HG03378 (cell line): ENCODE results near the gene ENO1.

Experiments used
- ATAC-seq: cut with Tn5 transposase; IDR thresholded peaks from one replicate; pipeline ENCODE4 v1.9.1; 2021; ENCODE audit warnings: mild to moderate bottlenecking, moderate library complexity; ENCODE audit not compliant: unreplicated experiment

Gene ENO1

DNA sequence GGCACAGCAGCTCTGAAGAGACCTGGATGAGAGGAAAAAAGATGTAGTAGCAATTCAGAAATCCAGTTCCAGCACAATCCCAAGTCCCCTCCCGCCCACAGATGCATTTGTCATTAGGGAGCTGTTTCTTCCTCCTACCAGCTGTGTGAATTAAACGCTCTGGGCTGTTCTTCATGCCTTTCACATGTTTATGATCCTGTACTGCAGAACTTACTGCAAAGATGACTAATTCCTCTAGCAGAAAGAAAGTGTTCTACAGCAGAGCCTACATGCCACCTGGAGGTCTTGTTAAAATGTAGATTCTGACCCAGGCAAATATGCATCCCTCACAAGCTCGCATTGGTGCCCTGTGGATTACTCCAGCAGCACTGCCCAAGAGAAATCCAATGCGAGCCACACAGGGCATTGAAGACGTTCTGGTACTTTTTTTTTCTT, 6.5 kb downstream of the ENO1 start:
- ATAC-seq = no peak

DNA sequence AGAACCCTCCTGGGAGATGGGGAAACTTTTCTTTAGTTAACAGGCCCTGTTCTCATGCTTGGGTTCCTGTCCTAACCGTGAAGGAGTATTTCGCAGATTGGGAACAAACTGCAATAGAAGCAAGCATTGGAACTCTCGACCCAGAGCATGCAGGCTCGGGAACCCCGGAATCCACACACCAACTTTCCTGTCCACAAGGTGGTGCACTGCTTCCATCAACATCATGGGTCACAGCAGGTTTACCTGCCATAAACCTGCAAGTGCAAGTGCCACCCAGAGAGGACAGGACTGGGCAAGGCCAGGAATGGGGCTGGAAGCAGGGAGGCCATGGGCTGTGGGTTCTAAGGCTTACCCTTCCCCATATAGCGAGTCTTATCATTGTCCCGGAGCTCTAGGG, 6.9 kb downstream of the ENO1 start:
- ATAC-seq = no peak

DNA sequence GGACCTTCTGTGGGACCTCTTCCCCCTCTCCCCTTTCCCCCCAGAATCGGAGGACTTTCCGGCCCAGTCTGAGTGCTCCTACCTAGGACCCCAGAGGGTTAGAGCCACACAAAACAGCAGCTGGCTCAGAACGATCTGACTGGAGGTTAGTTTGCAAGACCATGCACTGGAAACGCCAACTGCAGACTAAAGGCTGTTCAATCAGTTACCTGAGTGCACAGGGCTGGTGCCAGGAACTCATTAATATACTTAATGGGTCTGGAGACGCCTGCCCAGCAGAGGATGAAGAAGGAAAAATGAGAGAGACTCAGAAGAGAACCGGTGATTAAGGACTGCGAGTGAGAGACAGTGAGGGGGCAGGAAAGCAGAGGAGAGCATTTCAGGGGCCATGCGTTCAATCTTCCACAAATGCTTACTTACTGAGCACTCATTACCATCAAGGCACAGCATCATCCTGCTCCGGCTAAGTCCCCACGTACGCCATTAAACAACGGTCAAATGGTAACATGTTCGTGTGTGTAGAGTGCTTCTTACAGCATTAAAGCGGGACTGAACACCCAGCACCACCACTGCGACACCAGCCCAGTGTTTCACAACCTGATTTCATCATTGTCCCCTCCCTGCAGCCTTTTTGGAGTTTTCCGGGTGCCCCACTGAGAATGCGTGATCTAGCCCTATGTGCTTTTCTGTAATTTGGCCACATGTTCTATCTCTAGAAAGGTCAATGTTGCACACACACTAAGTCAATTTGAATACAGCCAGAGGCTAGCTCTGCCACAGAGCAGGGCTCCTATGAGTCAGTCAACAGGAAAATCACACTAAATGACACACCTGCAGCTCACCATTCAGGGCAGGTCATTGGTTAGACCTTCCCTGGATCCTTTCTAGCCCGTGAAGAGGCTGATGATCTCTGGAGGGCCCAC, 7.6 kb downstream of the ENO1 start:
- ATAC-seq = no peak

DNA sequence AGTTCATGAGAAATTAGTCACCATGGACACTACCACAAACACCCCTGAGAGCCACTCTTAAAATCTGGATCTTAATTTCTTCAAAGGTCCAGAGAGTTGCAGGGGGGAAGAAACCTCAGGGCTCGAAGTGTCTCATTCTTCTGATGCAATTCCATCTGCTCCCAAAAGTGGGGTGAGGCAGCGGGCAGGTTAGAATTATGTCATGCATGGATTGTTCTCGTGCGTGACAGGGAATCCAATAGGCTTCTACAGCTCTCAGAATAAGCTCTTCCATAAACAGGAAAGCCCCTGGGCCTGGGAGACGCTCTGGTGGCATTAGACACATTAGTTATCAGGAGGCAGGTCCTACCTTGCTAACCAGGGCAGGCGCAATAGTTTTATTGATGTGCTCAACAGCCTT, 8.4 kb downstream of the ENO1 start:
- ATAC-seq = no peak

DNA sequence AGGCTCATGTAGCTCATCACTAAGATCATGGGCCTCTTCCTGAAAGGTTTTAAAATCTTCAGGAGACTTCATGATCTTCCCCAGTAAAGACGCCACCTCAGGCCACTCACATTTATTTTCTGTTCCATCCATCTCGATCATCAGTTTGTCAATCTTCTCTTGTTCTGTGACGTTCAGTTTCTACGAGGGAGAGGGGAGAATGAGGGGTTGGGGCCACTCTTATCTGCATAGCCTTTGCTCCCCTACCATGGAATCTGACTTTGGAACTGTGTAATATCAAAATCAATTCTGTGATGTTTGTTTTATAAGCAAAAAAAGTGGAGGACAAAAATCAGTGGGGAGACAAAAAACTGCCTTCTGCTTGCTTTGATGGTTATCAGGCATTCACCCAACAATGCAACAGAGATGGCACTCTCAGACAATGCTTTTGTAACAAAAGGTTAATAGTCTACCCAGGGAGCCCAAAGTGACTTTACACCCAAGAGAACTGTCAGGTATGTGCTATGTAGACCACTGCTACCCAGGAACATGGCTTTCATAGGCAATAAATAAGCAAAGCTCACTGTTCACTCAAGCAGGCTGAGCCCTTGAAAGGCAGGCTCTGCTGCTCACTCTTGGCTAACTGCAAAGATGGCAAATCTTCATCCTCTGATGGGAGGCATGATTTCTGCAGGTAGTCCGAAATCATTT, 10.5 kb downstream of the ENO1 start:
- no peak for ATAC-seq

DNA sequence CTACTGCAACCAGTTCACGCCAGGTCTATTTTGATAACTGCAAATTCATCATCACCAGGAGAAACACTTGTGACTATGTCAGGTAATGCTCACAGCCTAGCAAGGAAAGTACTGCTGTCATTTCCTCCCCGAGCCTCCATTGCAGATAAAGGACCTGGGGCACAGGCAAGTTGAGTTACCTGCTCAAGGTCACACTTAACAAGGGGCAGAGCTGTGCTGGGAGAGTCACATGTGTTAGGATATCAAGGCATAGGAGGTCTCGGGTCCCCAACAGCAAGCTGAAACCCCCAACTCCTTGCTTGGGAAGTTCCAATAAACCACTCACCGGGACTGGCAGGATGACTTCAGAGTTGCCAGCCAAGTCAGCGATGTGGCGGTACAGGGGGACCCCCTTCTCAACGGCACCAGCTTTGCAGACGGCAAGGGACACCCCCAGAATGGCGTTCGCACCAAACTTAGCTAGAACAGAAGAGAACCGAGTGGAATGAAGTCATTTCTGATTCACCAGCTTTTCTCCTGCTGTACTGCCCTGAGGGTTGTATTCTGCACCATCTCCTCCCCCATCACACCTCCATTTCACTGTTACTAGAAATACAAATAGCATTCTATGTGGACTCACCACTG, 11.6 kb downstream of the ENO1 start:
- ATAC-seq = no peak

DNA sequence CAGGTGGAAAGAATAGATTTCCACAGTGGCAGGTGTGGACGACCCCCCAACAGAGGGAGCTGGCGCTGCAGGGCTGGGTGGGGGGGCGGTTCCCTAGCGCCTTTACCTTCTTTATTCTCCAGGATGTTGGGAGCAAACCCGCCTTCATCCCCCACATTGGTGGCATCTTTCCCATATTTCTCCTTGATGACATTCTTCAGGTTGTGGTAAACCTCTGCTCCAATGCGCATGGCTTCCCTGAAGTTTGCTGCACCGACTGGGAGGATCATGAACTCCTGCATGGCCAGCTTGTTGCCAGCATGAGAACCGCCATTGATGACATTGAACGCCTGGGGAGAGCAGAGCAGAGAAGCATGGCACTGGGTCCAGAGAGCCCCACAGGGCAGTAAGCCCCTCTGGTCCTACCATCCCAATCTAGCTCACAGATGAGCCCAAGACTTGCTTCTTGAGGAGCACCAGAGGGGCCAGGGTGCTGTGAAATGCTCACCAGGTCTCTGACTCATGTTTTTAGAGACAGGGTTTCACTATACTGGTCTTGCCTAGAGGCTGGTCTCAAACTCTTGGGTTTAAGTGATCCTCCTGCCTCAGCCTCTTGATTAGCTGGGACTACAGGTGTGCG, 12.2 kb downstream of the ENO1 start:
- no peak for ATAC-seq

DNA sequence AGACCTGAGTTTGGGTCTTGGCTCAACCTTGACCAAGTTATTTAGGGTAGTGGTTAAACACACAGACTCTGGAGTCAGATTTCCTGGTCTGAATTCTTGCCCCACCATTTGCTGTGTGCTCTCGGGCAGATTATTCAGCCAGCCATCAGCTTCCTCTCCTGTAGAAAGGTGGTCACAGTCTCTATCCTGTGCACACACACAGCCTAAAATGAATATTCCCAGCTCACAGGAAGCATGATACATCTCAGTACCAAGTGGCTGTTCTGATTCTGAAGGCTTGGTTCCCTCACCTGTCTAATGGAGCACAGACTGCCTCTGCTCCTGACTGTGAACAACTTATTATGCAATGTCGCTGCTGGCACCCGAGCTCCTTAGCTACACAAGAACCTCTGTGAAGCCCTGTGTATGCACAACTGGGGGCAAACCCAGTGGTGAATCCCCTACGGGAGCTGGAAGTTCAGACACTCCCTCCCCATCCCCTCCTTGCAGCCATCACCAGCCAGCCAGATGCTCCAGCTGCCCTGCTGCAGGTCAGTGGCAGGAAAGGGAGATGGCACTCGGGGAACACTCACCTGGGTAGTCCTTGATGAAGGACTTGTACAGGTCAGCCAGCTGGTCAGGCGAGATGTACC, 13.7 kb downstream of the ENO1 start:
- ATAC-seq = no peak

DNA sequence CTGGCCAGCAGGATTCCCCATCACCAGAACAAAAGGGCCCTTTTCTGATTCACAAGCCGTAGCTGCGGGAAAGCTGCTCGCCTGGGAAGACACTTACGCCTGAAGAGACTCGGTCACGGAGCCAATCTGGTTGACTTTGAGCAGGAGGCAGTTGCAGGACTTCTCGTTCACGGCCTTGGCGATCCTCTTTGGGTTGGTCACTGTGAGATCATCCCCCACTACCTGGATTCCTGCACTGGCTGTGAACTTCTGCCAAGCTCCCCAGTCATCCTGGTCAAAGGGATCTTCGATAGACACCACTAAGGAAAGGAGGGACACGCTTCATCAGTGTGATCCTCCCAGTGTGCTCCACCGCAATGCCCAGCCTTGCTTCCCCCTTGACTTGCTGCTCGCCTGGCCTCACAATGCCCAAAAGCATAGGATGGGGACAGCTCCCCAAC, 14.7 kb downstream of the ENO1 start:
- ATAC-seq = no peak

DNA sequence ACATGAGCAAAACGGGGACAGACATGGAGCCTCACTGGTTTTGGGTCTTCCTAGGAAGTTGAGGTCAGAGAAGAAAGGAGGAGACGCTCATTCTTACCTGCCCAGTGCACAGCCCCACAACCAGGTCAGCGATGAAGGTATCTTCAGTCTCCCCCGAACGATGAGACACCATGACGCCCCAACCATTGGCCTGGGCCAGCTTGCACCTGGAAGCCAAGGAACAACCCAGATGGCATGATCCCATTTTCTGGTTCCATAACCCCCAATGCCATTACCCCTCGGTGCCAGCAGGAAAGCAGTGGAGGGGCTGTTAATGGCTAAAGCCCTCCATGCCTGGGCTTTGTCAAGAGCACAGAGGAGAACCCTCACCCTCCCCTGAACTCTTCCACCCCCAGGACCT, 15.3 kb downstream of the ENO1 start:
- ATAC-seq = no peak

DNA sequence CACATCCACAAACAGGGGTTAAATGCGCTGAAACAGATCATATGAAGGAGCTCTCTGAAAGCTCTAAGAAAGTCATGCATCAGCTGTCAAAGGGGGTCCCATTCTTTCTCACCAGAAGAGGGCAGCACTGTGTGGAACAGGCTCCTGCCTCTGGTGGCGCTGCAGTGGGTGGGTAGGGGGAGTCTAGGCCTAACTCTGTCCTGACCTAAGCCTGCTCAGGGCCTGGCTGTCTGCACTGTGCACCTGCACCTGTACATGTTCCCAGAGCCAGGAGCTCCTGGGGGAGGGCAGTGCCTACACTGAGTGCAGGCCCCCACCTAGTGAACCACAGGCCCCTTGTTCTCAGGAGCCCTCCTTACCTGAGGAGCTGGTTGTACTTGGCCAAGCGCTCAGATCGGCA, 16.0 kb downstream of the ENO1 start:
- no peak for ATAC-seq

DNA sequence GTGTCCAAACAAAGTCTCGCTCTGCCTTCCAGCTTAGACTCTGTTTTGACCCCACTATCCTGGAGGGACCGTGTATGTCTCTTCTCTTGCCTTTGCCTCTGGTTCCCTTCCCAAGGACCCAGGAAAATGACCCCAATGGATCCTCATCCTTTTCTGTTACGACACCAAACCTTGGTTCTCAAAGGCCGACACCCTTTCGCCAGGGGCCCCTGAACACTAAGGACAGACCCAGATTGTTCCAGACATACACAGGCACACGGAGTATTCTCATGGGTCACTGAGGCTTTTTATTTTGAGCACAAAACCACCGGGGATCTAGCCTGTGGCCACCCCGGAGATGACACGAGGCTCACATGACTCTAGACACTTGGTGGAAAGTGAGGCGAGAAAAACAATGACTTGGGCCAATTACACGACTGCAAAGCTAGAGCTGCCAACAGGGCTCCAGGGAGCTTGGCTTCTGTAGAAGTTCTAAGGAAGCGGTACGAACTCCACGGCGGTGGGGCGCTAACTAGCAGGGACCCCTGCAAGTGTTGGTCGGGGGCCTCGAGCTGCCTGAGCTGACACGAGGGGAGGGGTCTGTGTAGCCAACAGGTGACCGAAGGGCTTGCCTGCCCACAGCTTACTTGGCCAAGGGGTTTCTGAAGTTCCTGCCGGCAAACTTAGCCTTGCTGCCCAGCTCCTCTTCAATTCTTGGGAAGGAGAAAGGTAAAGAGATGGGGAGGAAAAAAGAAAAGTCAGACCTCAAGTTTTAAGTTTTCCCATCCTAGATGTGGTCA, 17.6 kb downstream of the ENO1 start:
- ATAC-seq = no peak

DNA sequence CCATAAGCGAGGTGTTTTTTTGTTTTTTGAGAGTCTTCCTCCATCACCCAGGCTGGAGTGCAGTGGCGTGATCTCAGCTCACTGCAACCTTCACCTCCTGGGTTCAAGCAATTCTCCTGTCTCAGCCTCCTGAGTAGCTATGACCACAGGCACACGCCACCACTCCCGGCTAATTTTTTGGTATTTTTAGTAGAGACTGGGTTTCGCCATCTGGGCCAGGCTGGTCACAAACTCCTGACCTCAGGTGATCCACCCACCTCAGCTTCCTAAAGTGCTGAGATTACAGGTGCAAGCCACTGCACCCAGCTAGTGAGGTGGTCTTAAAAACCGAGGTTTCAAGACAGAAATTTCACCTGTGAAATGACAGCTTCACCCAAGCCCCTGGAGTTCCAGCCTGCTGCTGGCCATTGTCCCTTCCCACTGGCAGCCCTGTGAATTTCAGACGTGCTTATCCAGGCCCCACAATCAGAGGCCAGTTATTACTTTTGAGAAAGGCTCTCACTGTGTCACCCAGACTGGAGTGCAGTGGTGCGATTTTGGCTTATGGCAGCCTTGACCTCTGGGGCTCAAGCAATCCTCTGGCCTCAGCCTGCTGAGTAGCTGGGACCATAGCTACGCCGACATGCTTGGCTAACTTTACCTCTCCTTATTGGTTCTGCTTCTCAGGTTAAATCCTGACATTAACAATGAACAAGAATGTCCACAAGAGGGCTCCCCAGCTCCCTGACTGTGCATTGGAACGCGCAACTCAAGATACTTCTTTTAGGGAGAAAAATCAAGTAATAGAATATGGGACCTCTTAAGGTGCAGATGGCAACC, 19.4 kb downstream of the ENO1 start:
- no peak for ATAC-seq

DNA sequence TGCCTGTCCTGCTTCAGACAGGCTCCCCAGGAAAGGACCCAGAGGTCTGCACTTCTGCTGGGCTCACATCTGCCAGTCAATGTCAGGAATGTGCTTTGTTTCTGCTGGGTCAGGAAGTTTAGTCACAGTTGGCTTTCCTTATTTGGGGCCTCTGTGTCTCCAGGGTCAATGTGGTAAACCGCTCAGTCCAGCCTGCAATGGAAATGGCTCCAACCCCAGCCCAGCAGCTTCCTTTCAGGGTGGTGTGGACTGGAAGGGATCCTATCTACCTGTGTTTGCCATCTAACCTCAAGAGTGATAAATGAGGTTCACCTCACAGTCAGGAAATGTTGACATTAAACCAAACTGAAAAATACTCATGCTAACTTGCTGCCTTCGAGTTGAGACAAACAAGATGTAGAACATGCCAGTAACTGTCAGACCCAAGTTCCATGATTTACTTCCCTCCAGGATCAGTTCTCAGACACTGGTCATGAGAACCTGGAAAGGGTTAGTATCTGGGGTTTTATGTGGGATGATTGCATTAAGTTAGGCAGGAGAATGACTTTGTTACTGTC, 20.3 kb downstream of the ENO1 start:
- no peak for ATAC-seq

DNA sequence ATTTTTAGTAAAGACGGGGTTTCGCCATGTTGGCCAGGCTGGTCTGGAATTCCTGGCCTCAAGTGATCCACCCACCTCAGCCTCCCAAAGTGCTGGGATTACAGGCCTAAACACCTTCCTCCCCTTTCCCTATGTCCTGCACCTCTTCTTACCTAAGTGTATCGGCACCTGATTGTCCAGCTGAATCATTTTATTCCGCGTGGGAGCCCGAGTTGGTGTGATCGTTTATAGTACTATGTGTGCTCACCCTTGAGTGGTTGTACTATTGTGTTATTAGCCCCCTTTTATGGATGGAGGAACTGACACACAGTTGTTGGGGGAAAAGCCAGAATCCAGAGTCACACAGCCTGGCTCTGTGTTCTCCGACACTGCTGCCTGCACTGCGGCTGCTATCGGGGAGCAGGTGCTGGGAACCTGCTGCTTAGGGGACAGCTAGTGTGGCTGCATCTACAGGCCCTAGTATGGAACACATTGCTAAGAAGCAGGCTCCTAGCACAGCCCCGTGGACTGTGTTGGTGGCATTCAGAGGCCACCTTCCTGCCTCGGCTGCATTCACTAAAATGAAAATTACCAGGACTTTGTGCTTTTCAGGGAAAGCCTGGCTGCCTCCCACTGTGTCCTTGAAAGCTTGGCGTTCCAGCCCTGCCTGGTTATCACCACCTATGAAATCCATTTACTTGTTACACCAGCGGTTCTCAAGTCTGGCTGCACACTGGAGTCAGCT, 21.6 kb downstream of the ENO1 start:
- no peak for ATAC-seq

DNA sequence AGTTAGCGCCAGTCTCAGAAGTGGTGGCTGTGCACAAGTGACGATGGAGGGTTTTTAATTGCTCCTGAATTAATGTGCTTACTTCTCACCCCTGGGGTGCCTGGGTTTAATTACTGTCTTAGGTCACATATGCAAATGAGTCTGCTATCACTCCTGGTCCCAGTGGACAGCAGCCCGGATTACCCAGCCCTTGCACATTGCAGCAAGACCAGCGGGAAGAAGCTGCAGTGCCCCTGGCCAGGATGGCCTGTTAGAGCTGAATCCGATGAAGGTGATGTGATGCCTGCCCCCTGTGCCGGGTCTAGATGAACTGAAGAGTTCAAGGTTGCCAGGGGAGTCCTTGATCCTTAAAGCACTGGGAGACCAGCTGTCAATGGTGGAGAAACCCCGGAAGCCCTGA, 24.2 kb downstream of the ENO1 start:
- ATAC-seq = no peak

DNA sequence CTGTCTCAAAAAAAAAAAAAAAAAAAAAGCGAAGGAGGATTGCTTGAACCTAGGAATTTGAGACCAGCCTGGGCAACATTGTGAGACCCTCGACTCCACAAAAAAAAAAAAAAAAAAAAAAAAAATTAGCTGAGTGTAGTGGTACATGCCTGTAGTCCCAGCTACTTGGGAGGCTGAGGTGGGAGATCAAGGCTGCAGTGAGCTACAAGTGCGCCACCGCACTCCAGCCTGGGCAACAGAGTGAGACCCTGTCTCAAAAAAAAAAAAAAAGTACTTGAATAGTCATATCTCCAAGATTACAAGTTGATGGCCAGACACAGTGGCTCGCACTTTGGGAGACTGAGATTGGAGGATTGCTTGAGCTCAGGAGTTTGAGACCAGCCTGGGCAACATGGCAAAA, 27.4 kb downstream of the ENO1 start:
- no peak for ATAC-seq

DNA sequence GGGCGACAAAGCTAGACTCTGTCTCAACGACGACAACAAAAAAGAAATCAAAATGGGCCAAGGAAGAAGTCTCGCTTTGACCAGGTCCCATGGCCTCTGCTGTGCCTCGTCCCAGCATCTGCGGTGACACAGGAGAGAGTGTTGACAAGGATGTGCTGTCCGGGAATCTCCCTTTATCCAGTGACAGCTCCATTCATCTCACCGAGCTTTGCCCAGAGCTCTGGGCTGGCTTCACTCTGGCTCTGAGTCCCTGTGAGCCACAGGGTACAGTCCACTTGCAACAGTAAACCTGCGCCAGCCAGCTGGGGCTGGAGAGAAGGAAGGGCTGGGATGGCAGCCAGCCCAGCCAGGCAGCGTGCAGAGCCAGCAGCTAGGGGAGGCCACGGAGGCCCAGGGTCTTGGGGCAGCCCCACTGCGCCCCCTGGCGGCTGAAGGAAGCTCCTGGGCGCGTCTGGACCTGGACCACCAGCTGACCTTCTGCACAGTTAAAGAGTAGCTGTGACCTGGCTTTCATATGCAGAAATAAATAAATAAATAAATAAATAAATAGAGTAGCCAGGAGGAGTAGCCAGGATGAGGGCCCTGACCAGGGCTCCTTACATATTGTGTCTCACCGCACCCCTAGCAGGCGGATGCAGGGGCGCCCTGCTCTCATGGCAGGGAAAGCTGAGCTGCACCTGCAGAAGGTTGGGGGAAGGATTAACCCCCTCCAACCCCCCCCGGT, 29.7 kb downstream of the ENO1 start:
- no peak for ATAC-seq
